NCI-H1417 (cell line): ENCODE data around the gene CLIC5.

Experiments
- DNase-seq, 3 experiments: peaks; one replicate each; lab custom pipeline; 2025; lab: John Stamatoyannopoulos, UW

CLIC5 gene

GRCh38 chr6:45895569-45895968, 120.1 kb downstream of the CLIC5 start:
- no peak for DNase-seq

DNA sequence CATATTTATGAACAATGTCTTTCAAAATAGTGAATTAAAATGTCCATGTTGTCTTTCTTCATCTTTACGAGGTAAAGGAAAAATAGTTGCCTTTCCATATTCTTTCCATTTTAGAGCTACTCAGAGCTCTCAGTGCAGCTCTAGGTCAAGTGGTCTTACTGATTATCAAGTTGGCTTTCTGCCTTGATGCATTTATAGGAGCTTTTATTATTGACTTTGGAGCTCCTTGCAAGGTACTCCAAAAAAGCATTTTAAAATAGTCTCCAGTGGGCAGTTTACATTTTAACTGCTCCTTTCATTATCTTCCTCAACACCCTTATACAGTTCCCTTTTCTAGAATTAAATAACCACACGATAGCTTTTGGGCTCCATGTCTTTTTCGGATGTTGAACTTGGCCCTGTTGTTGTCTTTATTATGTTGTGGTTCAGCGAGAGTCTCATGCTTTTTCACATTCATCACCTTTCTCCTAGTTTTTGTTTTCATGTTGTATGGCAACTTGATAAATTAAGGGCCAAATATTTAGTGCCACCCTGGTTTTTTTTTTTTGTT, 122.9 kb downstream of the CLIC5 start:
- peak in 1 of 3 experiments; percentile 49 for DNase-seq

GRCh38 chr6:45892196-45892595, 123.5 kb downstream of the CLIC5 start:
- no peak for DNase-seq

DNA sequence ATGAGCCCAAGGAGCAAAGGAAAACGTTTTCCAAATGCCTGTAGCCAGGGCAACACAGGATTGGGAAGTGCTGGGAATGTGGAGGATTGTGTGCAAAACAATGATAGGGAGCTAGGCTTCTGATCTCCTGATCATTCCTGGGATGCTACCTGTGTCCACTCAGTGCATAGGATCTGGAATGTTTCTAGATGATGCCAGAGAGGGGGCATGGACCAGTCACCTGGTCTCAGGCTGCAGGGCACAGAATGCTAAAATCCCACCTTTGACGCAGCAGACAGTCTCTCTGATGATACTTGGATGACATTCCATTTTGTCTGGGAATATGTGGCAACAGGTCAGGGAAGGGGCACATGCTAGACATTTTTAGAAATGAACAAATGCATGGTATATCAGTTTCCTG, 128.9 kb downstream of the CLIC5 start:
- no peak for DNase-seq

- no peak for DNase-seq
Measured at GRCh38 chr6:45884336-45884735, 131.3 kb downstream of the CLIC5 start.

- no peak for DNase-seq
Measured at GRCh38 chr6:45882671-45883070, 133.0 kb downstream of the CLIC5 start.

DNA sequence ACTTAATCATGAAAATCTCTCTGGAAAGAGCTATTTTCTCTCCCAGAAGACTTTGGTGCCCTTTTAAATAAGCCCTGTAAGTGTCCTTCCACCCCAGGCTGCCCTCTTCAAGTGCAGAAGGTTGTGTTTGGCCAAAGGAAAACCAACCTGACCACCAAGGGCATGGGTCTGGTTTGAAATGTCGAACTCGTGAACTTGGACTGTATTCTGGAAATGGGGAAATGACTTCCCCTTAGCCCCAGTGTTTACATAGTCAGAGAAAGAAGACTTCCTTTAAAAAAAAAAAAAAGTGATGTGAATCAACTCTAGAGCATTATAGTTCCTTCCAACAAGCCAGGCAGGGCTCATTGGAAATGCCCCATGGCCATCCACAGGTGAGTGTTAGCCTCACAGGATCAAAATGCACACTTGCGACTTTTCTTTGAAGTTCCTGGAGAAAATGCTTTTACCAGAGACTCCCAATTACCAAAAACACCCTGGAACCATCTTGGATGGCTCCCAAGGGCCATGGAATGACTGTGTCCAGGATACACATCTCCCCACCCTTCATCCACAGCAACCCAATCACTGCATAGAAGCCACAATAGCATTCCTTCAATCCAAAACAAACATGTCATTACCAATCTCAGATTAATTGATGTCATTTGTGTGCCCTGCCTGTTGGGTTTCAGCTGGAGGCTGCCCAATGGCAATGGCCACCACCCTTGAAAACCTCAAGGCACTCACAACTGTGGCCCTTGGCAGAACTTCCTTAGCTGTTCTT, 133.8 kb downstream of the CLIC5 start:
- DNase-seq = no peak

- no peak for DNase-seq
Measured at GRCh38 chr6:45880676-45881075, 135.0 kb downstream of the CLIC5 start.

- DNase-seq = no peak
Measured at GRCh38 chr6:45880159-45880558, 135.5 kb downstream of the CLIC5 start.

- no peak for DNase-seq
Measured at GRCh38 chr6:45877970-45878590, 137.6 kb downstream of the CLIC5 start.

DNA sequence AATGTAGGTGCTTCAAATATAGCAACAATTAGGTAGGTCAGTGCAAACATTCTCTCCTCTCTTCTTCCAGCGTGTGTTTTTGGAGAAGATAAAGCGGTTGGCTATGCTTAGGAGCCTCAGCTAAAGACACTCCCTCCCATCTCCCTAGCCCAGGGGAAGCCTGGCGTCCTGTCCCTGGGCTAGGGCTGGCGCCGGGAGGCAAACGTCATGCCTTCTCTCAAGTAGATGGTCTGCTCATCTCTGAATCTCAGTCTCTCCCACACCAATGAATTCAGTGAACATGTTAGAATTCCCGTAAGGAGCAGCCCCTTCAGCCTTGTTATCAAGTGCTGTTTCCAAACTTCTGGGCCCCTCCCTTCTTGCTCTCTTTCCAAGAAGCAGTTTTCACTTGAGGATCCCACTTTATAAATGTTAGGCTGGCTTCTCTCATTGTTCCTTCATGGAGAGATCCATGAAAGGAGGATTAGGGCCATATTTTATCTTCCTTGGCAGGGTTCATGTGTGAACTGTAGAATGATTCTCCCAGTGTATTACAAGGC, 142.8 kb downstream of the CLIC5 start:
- DNase-seq = no peak

- no peak for DNase-seq
Measured at GRCh38 chr6:45870531-45870930, 145.1 kb downstream of the CLIC5 start.

- no peak for DNase-seq
Measured at GRCh38 chr6:45864651-45865050, 151.0 kb downstream of the CLIC5 start.

DNA sequence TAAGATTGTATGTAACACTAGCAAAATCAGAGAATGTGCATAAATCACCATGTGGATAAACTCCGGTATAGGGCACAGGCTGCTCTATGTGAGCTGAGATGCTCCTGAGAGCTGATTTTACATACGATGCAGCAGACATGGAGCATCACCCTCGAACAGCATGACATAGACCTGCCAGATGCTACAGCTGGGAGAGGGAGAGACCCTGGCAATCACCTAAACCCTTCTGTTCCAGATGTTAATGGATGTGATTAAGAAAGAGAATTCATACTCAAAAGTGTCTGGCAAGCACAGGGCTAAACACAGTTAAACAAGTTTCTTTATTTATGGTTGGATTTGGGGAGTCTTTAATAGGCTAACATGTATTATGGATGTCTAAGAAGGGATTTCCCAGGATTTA, 157.0 kb downstream of the CLIC5 start:
- no peak for DNase-seq

GRCh38 chr6:45857827-45858226, 157.8 kb downstream of the CLIC5 start:
- no peak for DNase-seq

DNA sequence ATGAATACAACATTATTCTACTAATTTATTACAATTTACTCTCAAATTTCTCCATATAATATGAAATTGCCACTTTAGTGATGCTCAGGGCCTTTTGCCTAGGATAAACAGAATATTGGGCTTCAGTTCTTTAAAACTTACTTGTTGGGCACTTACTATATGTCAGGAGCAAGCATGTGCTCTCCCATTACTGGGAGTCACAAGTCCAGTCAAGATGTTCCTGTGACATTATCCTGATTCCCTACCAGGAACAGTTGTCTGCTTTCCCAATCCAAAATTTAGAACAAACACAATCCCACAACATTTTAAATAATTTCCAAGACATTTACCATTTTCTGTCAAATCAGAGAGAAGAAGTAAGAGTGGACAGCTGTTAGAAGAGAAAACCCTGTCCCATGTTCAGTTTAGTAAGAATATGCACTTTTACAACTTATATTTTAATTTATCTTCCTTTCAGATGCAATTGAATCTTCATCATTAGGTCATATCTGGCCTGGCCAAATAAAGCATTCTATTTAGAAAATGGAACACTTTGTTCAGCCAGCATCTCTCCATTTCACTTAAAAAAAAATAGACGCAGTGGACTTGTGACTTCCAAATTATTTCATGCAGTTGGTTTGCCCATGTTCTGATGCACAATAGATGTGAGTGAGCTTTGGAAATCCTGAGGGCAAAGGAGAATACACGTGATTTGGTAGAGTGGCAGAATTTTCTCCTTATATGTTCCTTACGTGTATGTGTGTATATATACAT, 159.8 kb downstream of the CLIC5 start:
- no peak for DNase-seq

GRCh38 chr6:45854149-45854742, 161.4 kb downstream of the CLIC5 start:
- DNase-seq = peak in 1 of 3 experiments; percentile 17

- no peak for DNase-seq
Measured at GRCh38 chr6:45851034-45851400, 164.6 kb downstream of the CLIC5 start.

GRCh38 chr6:45850378-45851033, 165.2 kb downstream of the CLIC5 start:
- DNase-seq = peak in 1 of 3 experiments; percentile 30

- DNase-seq = no peak
Measured at GRCh38 chr6:45845567-45845966, 170.1 kb downstream of the CLIC5 start.

GRCh38 chr6:45844986-45845385, 170.7 kb downstream of the CLIC5 start:
- no peak for DNase-seq
